B cell (primary cell): ENCODE results near the gene WWP2. TPM values are rescaled to one million over a fixed set of nuclear protein-coding genes. Genes with fewer than 3 reads are reported as not detected.

Experiments
- ATAC-seq: fragments of 200-7000 bp; cut with Tn5 transposase; one replicate; pipeline ENCODE4 v1.10.0; 2021; ENCODE audit warnings: low read depth, mild to moderate bottlenecking, moderate number of reproducible peaks, moderate library complexity
- CTCF ChIA-PET: fragments of 350-600 bp; sonication (Branson Sonifier 250); formaldehyde crosslinking; loops from one replicate; lab custom pipeline; 2021; ENCODE audit warnings: antibody characterized with exemption, inconsistent platforms; lab: Charles Lee
- POLR2A ChIA-PET: fragments of 350-600 bp; sonication (Branson Sonifier 250); formaldehyde crosslinking; loops from one replicate; lab custom pipeline; 2021; ENCODE audit warnings: antibody characterized with exemption; lab: Charles Lee
- DNase-seq: peaks from one replicate; pipeline ENCODE4 v3.0.0; 2013
- H2AFZ ChIP-seq: 2 replicates; pipeline ENCODE4 v1.6.1; 2012; ENCODE audit warnings: mild to moderate bottlenecking, low read depth, low read length; ENCODE audit not compliant: insufficient read depth, poor library complexity, severe bottlenecking
- H3K27ac ChIP-seq, 2 donors: 1 replicate in 1 of 2; 2 replicates in 1 of 2; pipeline ENCODE4 v1.5.1; 2012 to 2013; ENCODE audit warnings: low read length in 2 of 2, mild to moderate bottlenecking in 2 of 2, moderate library complexity in 1 of 2
- H3K27me3 ChIP-seq, 4 experiments: fragments of 200-600 bp in 1 of 4; sonication (generic) in 1 of 4; replicated peaks in 1 of 4; 1 replicate in 2 of 4; 2 replicates in 2 of 4; pipeline versions ENCODE4 v1.6.1 to v1.7.0; 2013 to 2016; ENCODE audit warnings: low read length in 3 of 4, mild to moderate bottlenecking in 2 of 4, mixed read lengths in 1 of 4, moderate library complexity in 1 of 4; ENCODE audit not compliant: insufficient read depth in 4 of 4, control insufficient read depth in 3 of 4; ENCODE audit errors: control extremely low read depth in 1 of 4
- H3K36me3 ChIP-seq, 2 experiments: replicated peaks in 1 of 2; 1 replicate in 1 of 2; 2 replicates in 1 of 2; pipeline versions ENCODE4 v1.6.1 to v1.7.1; 2013; ENCODE audit warnings: low read length in 1 of 2; ENCODE audit not compliant: insufficient read depth in 2 of 2, control insufficient read depth in 1 of 2; ENCODE audit errors: control extremely low read depth in 1 of 2, extremely low read depth in 1 of 2
- H3K4me1 ChIP-seq, 2 donors: fragments of 200-600 bp in 1 of 2; sonication (generic) in 1 of 2; 1 replicate in 1 of 2; 2 replicates in 1 of 2; pipeline versions ENCODE4 v1.5.1 to v1.6.1; 2013 to 2017; ENCODE audit warnings: low read length in 2 of 2; ENCODE audit not compliant: control insufficient read depth in 2 of 2, insufficient read depth in 2 of 2
- H3K4me2 ChIP-seq: replicated peaks from 2 replicates; pipeline ENCODE3; 2012; ENCODE audit warnings: mild to moderate bottlenecking, low read depth, low read length; ENCODE audit not compliant: poor library complexity, severe bottlenecking
- H3K4me3 ChIP-seq, 5 experiments: fragments of 200-600 bp in 1 of 5; sonication (generic) in 1 of 5; 1 replicate in 3 of 5; 2 replicates in 2 of 5; pipeline versions ENCODE4 v1.5.1 to v1.7.0; 2011 to 2016; ENCODE audit warnings: low read length in 4 of 5, mild to moderate bottlenecking in 4 of 5, low read depth in 2 of 5, control low read depth in 1 of 5, moderate library complexity in 1 of 5; ENCODE audit not compliant: insufficient read depth in 1 of 5; ENCODE audit errors: control extremely low read depth in 1 of 5, extremely low read depth in 1 of 5
- H3K79me2 ChIP-seq: fragments of 200-600 bp; sonication (generic); one replicate; pipeline ENCODE4 v1.6.0; 2016; ENCODE audit warnings: low read length; ENCODE audit not compliant: control insufficient read depth, insufficient read depth
- H3K9ac ChIP-seq: fragments of 200-600 bp; sonication (generic); 2 replicates; pipeline ENCODE4 v1.6.1; 2017; ENCODE audit warnings: mild to moderate bottlenecking, low read length, moderate library complexity
- H3K9me3 ChIP-seq, 3 donors: one replicate each; pipeline versions ENCODE4 v1.6.1 to v1.7.1; 2013; ENCODE audit warnings: low read length in 2 of 3; ENCODE audit not compliant: control insufficient read depth in 2 of 3, insufficient read depth in 1 of 3; ENCODE audit errors: control extremely low read depth in 1 of 3
- H4K20me1 ChIP-seq: 2 replicates; pipeline ENCODE4 v1.6.0; 2012; ENCODE audit warnings: mild to moderate bottlenecking, low read length; ENCODE audit not compliant: insufficient read depth, control insufficient read depth, poor library complexity, severe bottlenecking
- H3K27ac Mint-ChIP-seq: one replicate; pipeline ENCODE4 v1.8.0; 2021; ENCODE audit warnings: mixed read lengths
- H3K27me3 Mint-ChIP-seq: one replicate; pipeline ENCODE4 v1.8.0; 2021; ENCODE audit warnings: mixed read lengths
- H3K4me1 Mint-ChIP-seq: one replicate; pipeline ENCODE4 v1.8.0; 2021; ENCODE audit warnings: mixed read lengths
- H3K4me3 Mint-ChIP-seq: one replicate; pipeline ENCODE4 v1.8.0; 2021; ENCODE audit warnings: mixed read lengths
- H3K9me3 Mint-ChIP-seq: one replicate; pipeline ENCODE4 v1.8.0; 2022; ENCODE audit warnings: mixed read lengths; ENCODE audit not compliant: insufficient read depth
- EZH2 ChIP-seq: IDR thresholded peaks from 2 replicates; pipeline ENCODE4 v1.6.1; 2012; ENCODE audit warnings: borderline replicate concordance, low read depth, mild to moderate bottlenecking, moderate library complexity, low read length; ENCODE audit not compliant: insufficient read depth, poor library complexity, severe bottlenecking
- WGBS: methylation state at CpG from one replicate; pipeline ENCODE4 v1.1.5; 2013; ENCODE audit warnings: missing lambda C conversion rate; ENCODE audit not compliant: insufficient coverage; 5-methylcytosine and 5-hydroxymethylcytosine counted together
- intact Hi-C: fragments of 100-400 bp; cut with micrococcal nuclease; formaldehyde crosslinking; loops from one replicate; pipeline ENCODE4 v1.10.0; 2022
- polyA plus RNA-seq: library from polyadenylated mRNA; depleted of rRNA; stranded (reverse); fragments of >200 nt; gene quantifications from 2 replicates; pipeline ENCODE4 v1.2.3, GENCODE V29; 2012
- total RNA-seq, 2 donors: library from RNA; stranded (reverse); fragments of 120-200 nt in 1 of 2; gene quantifications; 1 replicate in 1 of 2; 2 replicates in 1 of 2; pipeline versions ENCODE4 v1.2.3 to v1.2.4, GENCODE V29; 2013 to 2022

WWP2 gene
- total and polyA plus RNA-seq, 2 donors (not counting 1 experiment from before 2014, with no cell fraction given) = 33.4 to 105 TPM

- no peaks in the 10 kb centered on the region for H3K4me1 ChIP-seq
- H3K9me3 ChIP-seq = no peaks in the 10 kb centered on the region
- CTCF ChIA-PET = no interaction called here
- no peak overlapping the region for H3K27ac Mint-ChIP-seq
- H3K79me2 ChIP-seq = peaks cover 4% of the 10 kb centered on the region
- no peak for ATAC-seq
- no peak overlapping the region for H3K4me3 Mint-ChIP-seq
- no peak overlapping the region for H3K4me3 ChIP-seq
- no peaks in the 10 kb centered on the region for H4K20me1 ChIP-seq
- WGBS = 100% methylated on average over 3 of the region's 4 CpGs
- no peaks in the 10 kb centered on the region for H3K4me1 Mint-ChIP-seq
- POLR2A ChIA-PET = no interaction called here
- H3K36me3 ChIP-seq = peaks cover 0 to 45% of the 10 kb centered on the region in 2 experiments
- no peak overlapping the region for H3K9ac ChIP-seq
- intact Hi-C loops = no loop called here
- no peak overlapping the region for H2AFZ ChIP-seq
- no peak overlapping the region for H3K27ac ChIP-seq
- no peak overlapping the region for H3K4me2 ChIP-seq
- no peak for TF ChIP-seq EZH2
- H3K27me3 Mint-ChIP-seq = no peaks in the 10 kb centered on the region
- DNase-seq = no peak
- no peaks in the 10 kb centered on the region for H3K9me3 Mint-ChIP-seq
- no peaks in the 10 kb centered on the region for H3K27me3 ChIP-seq
Measured at GRCh38 chr16:69838489-69838888, 76.4 kb downstream of the WWP2 start.

DNA sequence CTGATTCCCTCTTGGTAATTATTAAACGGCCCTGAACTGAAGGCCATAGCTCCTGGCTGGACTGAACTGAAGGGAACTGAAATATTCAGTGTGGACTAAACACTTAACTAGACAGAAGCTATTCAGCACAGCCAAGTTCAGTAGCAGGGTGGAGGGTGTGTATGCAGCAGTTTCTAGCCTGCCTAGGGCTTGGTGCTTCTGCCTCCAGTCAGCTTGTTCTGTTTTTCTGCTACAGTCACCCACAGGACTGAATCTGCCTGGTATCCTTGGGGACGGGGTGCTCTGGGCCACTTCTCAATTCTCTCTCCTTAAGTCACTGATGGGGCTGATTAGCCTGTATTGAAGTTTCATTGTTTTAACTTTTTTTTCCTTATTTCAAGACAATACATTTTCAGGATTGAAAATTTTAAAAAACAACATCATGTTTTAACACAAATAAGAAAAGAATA lies 77.1 kb downstream of the WWP2 start:
- Histone ChIP-seq H3K27ac (no peak overlapping the region), H3K4me2 (no peak overlapping the region), H3K4me3 (no peak overlapping the region), H3K36me3 (peaks cover 0 to 49% of the 10 kb centered on the region in 2 experiments), H3K27me3 (no peaks in the 10 kb centered on the region), H3K79me2 (peaks cover 10% of the 10 kb centered on the region), H3K4me1 (no peaks in the 10 kb centered on the region), H4K20me1 (no peaks in the 10 kb centered on the region), H3K9me3 (no peaks in the 10 kb centered on the region), H2AFZ (no peak overlapping the region), H3K9ac (no peak overlapping the region)
- Mint-ChIP-seq H3K27ac (no peak overlapping the region), H3K4me3 (no peak overlapping the region), H3K4me1 (no peaks in the 10 kb centered on the region), H3K9me3 (no peaks in the 10 kb centered on the region), H3K27me3 (no peaks in the 10 kb centered on the region)
- intact Hi-C loops = no loop called here
- CTCF ChIA-PET = no interaction called here
- no peak for DNase-seq
- 40% methylated on average over 1 of the region's 2 CpGs for WGBS
- no peak for TF ChIP-seq EZH2
- no peak for ATAC-seq
- POLR2A ChIA-PET = no interaction called here
